HUDEP-2 (cell line): ENCODE data around the gene RDX.
A peak's percentile ranks its signal among the peaks of the same experiment; 100 is the strongest.

Source experiments
- DNase-seq, 76 experiments: peaks; one replicate each; lab custom pipeline; 2025; ENCODE audit not compliant: unreplicated experiment in 76 of 76; lab: John Stamatoyannopoulos, UW

RDX gene

DNA sequence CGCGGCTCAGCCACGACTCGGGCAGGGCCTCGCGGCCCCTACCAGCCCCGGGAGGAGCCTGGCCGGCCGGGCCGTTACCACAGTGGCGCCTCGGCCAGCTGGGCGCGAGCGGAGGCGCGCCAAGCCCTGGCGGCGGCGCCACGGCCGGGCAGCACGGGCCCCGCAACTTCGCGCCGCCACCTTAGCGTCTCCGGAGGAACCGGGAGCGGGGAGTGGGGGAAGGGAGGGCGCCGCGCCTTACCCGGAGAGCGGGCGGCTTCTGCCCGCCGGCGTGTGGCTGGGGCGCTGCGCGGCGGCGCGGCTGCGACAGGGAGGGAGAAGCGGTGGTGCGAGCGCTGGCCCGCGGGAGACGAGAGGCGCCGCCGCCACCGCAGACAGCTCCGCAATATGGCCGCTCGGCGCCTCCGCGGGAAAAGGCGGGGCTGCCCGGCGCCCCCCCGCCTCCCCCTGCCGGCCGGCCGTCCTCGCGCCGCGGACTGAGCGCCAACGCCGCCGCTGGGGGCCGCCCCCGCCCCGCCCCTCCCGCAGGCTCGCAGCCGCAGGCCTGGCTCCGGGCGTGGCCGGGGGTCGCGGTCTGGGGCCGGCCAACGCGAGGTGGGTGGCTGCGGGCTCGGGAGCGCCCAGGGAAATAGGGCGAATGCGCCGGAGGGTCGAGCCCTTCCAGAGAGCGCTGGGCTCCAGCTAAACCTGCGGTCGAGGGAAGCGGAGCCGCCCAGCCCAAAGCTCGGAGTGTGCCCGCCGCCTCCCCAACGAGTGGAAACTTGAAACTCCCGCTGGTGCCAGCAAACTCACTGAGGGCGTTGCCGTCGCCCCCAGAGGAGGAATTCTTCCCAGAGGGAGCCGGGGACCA lies at the start of gene RDX:
Gene RDX, minus strand, starts transcription at position 389 of the 850 bp plus-strand sequence. CDS start 16,922 bp downstream, outside the sequence.
- DNase-seq = peak in 62 of 76 experiments; percentile 8 to 79 (median 54)

DNA sequence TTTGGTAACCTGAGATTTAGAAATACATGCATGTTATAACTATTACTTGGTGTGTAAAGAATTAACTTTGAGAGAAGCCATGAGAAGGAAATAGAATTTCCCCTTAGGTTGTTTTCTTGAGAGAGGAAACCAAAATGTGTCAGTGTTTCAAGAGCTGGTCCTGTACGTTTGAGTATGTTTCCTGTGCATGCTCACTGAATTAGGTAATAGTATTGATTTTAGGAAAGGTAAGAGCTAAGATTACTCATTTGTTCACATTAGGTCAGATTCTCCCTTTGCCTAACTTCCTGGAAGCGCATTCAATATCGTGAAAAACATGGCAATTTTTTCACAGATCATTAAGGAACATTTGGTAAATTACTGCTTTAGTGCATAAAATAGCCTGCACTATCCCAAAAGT lies 49.3 kb upstream of the RDX start:
- no peak for DNase-seq

DNA sequence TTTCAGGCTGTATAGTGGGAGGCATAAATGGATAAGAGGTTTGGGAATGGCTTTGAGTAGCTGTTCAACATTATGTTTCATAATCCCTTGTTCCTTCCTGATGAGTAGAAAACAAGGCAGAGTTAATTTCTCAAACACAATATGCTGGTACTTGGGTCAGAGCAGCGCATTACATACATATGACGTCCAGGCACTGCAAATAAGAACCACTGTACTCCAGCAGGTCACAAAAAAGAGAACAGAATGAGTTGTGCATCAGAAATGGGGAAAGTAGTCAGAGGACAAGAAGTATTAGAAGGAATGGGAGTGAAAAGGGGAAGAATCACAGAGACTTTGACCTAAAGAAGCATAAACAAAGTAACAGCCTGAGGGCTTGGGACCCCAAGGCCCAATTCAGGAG lies 44.0 kb upstream of the RDX start:
- no peak for DNase-seq

DNA sequence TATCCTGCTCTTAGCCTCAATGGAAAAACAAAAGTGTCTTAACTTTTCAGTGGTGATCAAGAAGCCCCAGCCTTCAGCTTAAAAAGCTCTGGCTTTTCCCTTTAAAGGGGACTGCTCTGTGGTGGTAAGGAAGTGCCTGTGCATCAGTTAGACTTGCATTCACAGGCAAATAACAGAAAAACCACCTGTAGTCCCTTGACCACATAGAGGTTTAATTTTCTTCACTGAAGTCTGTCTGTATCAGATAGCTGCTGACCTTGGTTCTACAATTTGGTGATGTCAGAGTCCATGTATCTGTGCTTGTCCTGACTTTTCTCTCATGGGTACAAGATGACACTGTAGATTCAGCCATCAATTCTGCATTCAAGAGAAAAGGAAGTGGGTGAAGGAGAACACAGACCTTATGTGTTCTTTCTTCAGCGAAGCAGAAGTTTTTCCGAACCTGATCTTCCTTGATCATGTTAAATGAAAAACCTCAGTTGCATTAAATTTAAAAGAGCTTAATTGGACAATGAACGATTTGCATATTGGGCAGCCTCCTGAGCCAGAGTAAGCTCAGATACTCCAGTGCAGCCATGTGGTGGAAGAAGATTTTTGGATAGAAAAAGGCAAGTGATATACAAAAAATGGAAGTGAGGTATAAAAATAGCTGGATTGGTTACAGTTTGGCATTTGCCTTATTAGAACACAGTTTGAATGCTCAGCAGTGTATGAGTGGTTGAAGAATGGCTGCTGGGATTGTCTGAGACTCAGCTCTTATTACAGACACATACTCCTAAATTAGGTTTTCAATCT lies 43.2 kb upstream of the RDX start:
- DNase-seq = no peak

DNA sequence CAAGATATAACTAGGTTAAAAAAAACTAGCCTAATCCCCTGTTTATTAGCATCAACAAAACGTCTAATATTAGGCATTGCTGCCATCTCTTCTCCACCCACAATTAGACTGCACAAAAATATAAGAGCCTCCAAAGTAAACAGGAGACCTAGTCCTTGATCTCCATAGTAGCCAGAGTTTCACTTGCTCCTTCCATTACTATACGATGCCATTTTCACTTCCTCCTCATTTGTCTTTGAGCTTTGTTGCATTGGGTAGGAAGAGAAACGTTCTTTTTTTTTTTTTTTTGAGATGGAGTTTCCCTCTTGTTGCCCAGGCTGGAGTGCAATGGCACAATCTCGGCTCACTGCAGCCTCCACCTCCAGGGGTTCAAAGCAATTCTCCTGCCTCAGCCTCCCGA lies 42.3 kb upstream of the RDX start:
- no peak for DNase-seq

DNA sequence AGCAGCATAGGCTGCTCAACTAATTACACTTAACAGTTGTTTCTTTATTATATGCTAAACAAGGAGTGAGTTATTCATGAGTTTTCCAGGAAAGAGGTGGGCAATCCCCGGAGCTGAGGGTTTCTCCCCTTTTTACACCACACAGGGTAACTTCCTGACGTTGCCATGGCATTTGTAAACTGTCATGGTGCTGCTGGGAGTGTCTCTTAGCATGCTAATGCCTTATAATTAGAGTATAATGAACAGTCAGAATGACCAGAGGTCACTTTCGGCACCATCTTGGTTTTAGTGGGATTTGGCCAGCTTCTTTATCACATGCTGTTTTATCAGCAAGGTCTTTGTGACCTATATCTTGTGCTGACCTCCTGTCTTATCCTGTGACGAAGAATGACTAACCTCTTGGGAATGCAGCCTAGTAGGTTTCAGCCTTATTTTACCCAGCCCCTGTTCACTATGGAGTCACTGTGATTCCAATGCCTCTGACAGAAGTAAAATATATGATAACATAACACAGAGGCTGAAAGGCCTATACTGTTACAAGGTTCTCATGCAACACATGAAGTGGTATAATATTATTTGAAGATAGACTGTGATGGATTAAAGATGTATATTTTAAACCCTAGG lies 41.3 kb upstream of the RDX start:
- peak in 8 of 76 experiments; percentile 3 to 35 (median 14) for DNase-seq

DNA sequence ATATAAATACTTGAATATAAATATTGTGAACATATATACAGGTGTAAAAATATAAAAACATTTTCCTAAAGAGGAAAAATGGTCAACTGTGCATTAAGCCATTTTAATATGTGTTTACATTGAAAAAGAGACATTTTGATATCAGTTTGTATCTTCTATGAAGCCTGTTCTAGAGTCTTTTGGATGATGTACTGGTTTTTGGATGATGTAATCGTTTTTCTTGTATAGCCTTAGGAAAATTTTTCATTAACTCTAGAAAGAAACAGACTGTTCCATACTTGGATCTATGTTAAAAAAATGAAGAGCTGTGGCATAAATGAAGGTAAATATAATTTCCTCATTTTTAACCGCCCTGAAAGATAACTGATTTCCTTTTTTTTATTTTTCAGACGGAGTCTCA lies 39.6 kb upstream of the RDX start:
- no peak for DNase-seq

DNA sequence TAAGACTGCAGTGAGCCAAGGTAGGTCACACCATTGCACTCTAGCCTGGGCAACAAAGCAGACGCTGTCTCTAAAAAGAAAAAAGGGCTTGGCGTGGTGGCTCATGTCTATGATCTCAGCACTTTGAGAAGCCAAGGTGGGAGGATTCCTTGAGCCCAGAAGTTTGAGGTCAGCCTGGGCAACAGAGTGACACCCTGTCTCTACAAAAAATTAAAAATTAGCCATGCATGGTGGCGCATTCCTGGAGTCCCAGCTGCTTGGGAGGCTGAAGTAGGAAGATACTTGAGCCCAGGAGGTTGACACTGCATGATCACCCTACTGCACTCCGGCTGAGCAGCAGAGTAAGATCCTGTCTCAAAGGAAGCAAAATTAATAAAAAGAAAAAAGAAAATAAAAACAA lies 38.9 kb upstream of the RDX start:
- DNase-seq = no peak

DNA sequence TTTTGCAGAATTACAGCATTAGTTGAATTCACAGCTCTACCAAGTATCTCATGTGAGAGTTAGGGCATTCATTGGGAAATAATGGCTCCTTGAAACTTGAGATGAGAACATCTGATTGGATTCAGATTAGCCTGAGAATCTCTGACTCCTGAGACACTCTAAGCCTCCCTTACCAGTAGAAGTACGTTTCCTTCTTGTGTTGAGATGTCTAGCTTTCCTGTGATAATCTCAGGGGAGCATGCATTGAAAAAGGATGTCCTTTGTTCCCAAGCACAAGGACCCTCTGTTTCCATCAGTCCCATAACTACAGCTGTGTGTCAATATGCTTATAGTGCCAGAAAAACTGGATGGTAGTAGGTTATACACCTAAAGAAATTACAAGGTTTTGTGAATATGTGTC lies 35.2 kb upstream of the RDX start:
- no peak for DNase-seq

DNA sequence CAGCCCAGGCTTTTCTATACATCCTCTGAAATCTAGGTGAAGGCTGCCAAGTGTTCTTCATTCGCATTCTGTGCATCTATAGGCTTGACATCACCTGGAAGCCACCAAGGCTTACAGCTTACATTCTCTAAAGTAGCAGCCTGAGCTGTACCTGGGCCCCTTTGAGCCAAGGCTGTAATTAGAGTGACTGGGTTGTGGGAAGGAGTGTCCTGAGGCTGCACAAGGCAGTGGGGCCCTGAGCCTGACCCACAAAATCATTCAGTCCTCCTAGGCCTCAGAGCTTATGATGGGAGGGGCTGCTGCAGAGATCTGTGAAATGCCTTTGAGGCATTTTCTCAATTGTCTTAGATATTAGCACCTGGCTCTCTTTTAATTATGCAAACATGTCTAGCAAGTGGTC lies 33.0 kb upstream of the RDX start:
- DNase-seq = no peak

DNA sequence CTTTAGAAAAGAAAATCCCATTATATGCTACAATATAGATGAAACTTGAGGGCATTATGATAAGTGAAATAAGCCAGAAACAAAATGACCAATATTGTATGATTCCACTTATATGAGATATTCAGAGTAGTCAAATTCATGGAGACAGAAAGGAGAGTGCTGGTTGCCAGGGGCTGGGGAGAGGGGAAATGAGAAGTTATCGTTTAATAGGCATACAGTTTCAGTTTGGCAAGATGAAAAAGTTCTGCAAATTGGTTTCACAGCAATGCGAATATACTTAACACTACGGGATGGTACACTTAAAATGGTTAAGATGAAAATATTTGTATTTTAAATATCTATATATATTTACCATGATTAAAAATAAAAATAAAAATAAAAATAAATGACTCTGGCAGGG lies 31.1 kb upstream of the RDX start:
- DNase-seq = no peak

DNA sequence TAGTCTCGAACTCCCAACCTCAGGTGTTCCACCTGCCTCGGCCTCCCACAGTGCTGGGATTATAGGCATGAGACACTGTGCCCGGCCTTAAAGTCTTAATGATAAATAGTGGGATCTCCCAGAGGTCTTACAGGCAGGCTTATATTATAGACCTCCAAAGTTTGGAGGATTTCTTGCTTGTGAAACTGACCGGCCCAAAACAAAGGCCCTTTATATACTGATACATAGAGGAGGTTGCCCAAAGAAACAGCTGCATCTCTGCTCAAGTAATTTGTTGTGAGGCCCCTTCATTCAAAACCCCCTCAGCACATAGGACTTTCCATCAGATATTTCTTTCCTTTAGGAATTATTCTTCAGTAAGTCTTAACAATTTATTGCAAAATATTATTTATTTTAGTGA lies 27.4 kb upstream of the RDX start:
- no peak for DNase-seq

DNA sequence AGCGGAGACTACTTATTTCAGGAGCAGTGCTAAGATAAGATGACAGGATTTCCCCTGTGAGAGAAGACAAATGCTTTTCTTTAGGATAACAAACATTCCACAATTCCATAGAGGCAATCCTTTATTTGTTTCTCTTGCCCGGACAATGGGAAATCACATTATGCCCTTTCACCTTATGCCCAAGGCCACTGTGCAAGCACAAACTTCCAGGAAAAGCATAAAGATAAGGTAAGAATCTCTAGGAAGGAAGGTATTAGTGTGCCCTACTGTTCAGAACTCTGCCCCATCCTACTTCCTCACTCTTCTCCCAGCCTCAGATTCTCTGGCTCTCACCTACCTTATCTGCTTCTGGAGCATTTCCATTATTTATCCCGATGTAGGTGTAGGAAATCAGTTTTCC lies 23.1 kb upstream of the RDX start:
- DNase-seq = no peak

DNA sequence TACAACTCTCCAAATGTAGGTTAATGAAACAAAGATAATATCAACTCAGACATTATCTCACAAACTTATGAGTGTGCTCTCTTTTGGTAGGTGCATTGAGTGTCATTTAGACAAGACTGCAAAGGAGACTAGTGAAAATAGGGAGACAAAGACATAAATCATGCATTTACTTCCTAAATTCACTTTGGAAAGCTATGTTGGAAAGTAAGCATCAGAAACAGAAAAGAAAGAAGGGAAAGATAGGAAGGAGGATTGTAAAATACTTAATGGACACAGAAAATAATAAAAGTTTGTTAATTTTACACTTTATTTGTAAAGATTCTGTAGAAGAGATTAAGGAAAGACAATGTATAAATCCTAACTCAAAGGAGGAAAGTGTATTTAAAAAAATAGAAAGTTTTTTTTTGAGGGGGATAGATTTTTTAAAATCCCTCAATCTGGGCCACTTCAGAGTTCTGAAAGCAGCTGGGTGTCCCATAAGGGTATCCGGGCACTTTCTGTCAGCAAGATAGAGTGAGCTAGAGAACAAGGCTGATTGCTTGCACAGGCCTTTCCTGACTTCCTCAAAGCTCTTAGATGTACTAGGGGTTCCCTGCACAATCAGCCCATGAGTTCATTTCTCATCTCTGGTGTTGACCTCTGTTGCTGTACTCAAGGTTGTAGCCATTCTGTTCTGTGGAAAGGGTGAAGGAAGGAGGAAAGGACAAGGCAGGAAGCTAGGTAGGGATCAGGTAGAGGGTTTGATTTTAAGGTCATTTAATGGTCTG lies 22.4 kb upstream of the RDX start:
- DNase-seq = peak in 1 of 76 experiments; percentile 8

DNA sequence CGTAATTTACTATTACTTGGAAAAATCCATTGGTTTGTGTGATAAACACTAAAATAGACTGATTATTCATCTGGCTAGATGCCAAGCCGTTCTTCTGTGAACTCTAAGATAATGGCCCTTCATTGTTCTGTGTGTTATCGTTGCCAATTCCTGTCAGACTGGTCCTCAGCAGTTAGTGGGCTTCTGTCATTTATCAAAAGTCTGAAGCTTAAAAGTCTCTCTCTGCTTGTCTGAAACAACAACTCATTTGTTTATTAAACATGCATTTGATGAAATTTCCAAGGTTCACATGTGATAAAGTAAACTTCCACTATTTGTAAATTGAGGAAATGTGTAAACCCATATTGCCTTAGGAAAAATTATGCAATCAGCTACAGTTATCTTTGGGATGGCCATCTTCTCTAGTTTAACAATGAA lies 21.1 kb upstream of the RDX start:
- DNase-seq = peak in 55 of 76 experiments; percentile 7 to 86 (median 64)

DNA sequence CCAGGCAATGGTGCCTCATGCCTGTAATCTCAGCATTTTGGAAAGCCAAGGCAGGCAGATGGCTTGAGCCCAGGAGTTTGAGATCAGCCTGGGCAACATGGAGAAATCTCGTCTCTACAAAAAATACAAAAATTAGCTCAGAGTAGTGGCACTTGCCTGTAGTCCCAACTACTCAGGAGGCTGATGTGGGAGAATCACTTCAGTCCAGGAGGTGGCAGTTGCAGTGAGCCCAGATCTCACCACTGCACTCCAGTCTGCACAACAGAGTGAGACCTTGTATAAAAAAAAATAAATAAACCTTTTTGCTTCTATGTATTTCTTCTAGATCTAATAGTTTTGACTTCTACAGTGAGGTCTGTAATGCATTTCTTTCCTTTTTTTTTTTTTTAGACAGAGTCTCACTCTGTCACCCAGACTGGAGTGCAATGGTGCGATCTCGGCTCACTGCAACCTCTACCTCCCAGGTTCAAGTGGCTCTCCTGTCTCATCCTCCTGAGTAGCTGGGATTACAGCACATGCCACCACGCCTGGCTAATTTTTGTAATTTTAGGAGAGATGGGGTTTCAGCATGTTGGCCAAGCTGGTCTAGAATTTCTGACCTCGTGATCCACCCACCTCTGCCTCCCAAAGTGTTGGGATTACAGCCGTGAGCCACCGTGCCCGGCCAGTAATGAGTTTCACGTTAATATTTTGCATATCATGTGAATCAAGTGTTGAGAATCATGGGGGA lies 18.1 kb upstream of the RDX start:
- peak in 4 of 76 experiments; percentile 3 to 7 (median 4) for DNase-seq

DNA sequence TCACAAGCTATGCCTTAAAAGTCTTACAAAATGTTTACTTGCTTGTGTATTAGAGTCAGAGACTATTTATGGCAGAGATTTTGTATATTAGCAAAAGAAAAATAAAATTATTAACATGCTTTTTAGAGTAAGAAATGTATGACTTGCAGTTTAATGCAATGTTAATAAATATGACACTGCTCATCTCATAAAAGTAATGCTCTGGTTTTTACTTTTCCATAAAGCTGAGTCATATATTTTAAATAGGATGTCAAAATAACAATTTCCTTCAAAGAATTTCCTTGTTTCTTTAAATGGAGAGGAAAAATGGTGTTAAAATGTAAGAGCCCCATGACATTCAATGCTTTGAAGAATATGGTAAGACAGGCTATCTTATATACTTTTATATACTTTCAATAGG lies 16.3 kb upstream of the RDX start:
- DNase-seq = no peak

DNA sequence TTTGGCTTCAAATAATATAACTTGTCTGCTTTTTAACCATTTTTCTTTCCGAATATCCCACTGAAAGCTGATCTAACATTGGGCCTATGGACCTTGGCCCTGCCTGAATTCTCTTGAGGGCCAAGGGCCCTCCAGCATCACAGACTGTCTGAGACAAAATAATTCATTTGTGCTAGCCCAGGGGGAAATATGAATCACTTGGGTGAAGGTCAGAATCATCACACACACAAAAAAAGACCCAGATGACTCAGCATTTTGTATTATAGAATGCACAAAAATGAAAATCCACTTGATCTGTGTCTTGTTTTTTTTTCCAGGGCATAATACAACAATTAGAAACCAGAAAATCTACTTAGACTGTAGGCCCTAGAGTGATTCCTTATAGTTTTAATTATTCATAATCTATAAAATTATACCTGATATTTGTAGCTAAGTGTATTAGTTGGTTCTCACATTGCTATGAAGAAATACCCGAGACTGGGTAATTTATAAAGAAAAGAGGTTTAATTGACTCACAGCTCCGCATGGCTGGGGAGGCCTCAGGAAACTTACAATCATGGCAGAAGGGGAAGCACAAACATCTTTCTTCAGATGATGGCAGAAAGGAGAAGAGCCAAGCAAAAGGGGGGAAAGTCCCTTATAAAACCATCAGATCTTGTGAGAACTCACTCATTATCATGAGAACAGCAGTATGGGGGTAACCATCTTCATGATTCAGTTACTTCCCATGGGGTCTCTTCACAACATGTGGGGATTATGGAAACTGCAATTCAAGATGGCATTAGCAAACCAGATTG lies 15.6 kb upstream of the RDX start:
- DNase-seq = peak in 4 of 76 experiments; percentile 6 to 45 (median 26)

DNA sequence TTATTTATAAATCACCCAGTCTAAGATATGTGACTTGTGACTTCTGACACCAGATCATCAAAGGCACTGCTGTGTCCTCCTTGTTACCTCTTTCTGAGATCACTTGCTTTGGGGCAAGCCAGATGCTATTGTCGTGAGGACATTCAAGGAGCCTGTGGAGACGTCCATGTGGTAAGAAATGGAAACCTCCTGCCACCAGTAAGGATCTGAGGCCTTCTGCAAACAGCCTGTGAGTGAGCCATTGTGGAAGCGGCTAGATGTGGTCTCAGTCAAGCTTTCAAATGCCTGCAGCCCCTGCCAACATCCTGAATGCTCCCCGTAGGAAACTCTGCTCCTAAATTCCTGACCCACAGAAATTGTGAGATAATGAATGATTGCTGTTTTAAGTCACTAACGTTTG lies 11.7 kb upstream of the RDX start:
- DNase-seq = no peak
